ENCODE results near the gene PDLIM3. TPM values are rescaled to one million over a fixed set of nuclear protein-coding genes. Genes with fewer than 3 reads are reported as not detected.

PDLIM3 gene
- 11.3 and 179 TPM in 2 replicates for total RNA-seq

GRCh38 chr4:185534866-185535611 is at the start of gene PDLIM3:
PDLIM3 (minus strand) TSS chr4:185535507; CDS start chr4:185535434, 73 bp downstream.

GRCh38 chr4:185471235-185472102 is 63.8 kb downstream of the PDLIM3 start, which contains the start of gene CCDC110:
CCDC110 (minus strand) TSS chr4:185471733; CDS start chr4:185471683, 50 bp downstream.

Other genes with a start within 250 kb of the PDLIM3 start
- gene LRP2BP, start 139.6 kb downstream of the PDLIM3 start, total RNA-seq: under 0.01 TPM in 1 of 2 replicates, not detected in the other
- gene ANKRD37, start 138.7 kb downstream of the PDLIM3 start, total RNA-seq: 13.4 and 14.4 TPM in 2 replicates
- gene UFSP2, start 109.5 kb downstream of the PDLIM3 start, total RNA-seq: 24.9 and 34.0 TPM in 2 replicates
- 0.09 and 0.93 TPM in 2 replicates for gene CCDC110, start 63.8 kb downstream of the PDLIM3 start, total RNA-seq

Measured in pericardium fibroblast (primary cell).